Activated CD8-positive, alpha-beta memory T cell treated with anti-CD3 and anti-CD28 coated beads, Interleukin-2, amount 50 U/mL, for 1 hour (primary cell): ENCODE results near the gene SLC5A4.

Experiments used
- DNase-seq: peaks from one replicate; pipeline ENCODE4 v3.0.0-alpha.2; 2020; ENCODE audit errors: extremely low read depth

Gene SLC5A4

GRCh38 chr22:32232191-32232830 is 22.8 kb downstream of the SLC5A4 start:
- no peak for DNase-seq

DNA sequence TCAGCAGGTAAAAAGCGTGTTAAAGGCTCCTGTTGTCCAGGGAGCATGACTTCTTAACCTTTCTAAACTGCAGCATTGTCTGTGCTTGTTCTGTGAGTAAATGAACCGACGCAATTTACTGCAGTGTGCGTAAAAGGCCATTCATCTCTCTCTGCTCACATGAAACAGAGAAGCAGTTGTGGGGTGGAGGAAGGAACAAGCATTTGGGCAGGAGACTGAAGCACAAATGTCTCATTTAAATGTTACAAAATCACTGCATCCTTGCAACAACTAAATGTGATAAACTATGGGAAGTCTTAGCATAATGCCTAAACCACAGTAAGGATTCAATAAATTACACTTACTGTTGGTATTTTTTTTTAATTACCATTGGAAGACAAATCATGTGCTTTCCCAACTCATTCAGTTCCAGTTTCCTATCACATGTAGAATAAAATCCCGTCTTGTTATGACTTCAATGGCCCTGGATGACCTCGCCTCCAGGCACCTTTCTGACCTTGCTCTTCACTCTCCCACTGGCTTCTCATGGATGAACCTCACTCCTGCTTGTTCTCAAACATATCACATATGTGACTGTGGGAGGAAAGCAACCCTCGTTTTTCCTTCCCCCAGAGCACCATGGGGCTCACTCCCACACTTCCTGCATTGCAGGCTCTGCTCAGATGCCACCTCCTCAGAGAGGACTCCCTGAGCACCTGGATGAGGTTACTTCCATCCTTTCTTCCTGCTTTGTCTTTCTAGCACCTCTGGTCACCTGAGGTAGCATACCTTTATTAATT is 28.6 kb downstream of the SLC5A4 start:
- DNase-seq = no peak

- no peak for DNase-seq
Observed at GRCh38 chr22:32222991-32223390, 32.2 kb downstream of the SLC5A4 start.

GRCh38 chr22:32219026-32219425 is 36.1 kb downstream of the SLC5A4 start:
- no peak for DNase-seq

DNA sequence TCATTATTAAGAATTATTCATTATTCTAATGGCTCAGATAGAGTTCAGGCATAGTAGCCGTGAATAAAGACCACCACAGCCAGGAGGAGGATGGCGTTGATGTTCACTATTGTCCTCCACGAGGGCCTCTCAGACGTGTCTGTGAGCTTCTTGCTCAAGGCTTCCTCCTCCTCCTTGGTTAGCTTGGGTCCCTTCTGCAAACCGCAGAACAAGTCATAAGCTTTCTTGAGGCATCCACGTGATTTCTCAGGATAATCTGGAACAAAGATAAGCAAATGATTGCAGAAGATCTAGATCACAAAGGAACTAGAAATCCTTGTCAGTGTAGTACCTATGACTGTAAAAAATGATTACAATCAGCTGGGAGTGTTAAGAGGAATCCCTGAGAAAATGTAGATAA is 36.7 kb downstream of the SLC5A4 start:
- no peak for DNase-seq

GRCh38 chr22:32217465-32217864 is 37.7 kb downstream of the SLC5A4 start:
- DNase-seq = no peak

GRCh38 chr22:32216911-32217310 is 38.2 kb downstream of the SLC5A4 start:
- no peak for DNase-seq

DNA sequence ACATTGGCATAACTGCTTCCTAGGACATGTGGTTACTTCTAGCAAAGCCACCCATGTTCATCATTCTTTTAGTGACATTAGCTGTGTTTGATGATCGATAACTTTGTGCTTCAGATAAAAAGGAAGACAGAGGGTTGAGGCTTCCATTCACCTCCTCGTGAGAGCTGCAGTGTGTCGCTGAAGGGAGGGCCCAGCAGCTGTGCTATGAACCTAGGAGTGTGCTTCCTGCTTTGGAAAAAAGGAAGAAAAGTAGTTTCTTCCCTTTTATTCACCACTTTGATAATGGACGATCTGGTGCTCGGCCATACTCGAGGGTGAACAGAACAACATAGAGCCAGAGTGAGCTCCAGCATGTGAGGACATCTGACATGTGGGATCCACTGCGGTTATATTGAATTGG is 44.1 kb downstream of the SLC5A4 start:
- no peak for DNase-seq

DNA sequence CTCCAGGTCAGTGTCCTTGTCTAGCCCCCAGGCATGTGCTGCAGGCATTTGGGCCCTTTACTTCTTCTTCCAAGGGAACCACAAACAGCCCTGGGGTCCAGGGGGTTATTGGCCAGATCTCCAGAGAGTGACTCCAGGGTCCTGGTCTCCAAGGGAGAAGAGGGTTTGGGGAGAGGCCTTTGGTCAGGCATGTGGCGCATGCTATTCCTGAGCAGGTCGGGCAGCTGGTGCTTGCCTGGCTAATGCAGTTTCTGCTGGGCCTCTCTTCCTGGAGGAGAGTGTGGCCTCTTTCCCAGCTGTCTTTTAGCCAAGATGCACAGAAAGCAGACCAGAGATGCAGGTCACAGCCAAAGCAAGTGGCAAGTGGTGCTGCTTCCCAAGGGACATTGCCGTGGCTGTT is 46.5 kb downstream of the SLC5A4 start:
- DNase-seq = no peak

DNA sequence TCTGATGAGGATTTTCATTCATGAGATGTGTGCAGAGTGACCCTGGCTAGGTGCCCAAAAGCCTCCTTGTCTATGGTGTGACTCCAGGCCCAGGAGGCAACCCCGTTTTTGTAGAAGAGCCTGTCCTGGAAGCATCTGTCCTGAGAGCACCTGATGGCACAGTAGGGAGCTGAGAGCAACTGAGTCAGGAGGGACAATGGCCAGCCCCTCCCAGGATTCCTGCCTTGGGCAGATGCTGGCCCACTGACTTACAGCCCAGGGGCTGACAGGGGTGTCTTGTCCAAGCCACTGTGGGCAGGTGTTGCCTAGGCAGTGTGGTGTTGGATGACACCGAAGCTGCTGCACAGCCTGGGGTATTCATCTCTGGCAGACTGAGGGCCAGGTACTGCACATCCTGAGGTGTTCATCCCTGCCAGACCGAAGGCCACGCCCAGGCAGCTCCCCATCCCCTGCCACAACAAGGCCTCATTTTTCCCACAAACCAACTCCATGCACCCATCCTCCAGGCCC is 47.1 kb downstream of the SLC5A4 start:
- no peak for DNase-seq

DNA sequence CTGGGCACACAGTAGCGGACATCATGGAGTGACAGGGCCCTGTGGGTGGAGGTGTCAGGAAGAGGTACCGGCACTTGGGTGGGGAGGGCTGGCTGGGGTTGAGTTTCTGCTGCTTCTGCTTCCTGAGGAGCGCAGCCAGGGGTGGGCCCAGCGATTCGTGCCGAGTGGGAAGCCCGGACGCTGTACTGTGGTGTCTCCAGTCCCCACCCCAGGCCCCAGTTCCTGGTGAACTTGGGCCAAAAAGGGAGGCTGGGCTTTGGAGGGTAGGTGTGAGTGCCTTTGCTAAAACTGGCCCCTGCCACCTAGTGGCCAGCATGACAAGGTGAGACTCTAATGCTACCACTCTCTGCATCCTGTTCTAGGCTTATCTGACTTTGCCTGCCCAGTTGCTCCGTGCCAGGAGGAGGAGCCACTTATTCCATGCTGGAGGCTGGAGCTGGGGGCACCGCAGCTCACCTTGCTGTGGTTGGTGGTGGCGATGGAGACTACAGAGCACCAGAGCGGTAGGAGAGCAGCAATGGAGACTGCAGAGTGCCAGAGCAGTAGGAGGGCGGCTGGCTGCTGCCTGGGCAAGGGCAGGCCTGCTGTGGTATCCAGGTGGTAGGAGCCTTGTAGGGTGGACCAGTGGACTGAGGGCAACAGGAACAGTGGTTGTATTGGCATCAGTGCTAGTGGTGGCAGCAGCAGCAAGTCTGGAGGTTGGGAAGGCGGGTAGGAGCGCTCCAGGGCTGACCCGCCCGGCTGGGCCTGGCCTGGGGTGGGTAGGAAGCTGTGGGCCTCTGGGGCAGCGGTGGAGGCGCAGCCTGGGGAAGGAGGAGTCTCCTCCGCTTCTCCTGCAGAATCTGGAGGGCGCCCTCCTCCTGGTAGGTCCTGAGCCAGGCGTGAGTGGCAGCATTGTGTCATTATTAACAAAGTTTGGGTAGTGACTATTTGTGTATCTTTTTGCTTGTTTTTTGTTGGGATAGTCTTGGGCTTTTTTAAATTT is 48.1 kb downstream of the SLC5A4 start:
- DNase-seq = no peak

DNA sequence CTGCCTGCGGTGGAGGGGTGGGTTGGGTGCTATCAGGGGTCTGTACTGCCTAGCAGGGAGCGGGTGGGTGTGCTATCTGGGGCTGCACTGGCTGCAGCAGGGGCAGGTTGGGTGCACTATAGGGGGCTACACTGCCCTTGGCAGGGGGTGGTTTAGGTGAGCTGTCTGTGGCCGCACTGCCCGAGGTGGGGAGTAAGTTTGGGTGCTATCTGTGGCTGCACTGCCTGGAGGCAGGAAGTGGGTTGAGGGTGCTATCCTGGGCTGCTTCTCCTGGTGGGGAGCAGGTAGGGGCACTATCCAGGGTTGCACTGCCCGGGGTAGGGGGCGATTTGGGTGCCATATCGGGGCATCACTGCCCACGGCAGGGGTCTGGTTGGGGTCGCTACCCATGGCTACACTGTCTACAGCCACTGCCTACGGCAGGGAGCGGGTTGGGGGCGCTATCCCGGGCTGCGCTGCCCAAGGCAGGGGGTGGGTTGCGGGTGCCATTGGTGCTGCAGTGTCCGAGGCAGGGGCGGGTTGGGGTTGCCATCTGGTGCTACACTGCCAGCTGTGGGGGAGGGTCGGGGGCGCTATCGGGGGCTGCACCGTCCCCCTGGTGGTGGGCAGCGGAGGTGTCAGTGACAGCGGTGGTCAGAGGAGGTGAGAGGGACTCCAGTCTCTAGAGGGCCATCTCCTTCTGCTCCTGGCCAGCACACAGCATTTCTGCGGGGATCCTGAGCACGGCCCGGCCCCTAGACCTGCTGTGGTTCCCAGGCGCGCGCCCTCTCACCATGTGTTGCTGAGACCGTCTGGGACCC is 49.0 kb downstream of the SLC5A4 start:
- DNase-seq = no peak

DNA sequence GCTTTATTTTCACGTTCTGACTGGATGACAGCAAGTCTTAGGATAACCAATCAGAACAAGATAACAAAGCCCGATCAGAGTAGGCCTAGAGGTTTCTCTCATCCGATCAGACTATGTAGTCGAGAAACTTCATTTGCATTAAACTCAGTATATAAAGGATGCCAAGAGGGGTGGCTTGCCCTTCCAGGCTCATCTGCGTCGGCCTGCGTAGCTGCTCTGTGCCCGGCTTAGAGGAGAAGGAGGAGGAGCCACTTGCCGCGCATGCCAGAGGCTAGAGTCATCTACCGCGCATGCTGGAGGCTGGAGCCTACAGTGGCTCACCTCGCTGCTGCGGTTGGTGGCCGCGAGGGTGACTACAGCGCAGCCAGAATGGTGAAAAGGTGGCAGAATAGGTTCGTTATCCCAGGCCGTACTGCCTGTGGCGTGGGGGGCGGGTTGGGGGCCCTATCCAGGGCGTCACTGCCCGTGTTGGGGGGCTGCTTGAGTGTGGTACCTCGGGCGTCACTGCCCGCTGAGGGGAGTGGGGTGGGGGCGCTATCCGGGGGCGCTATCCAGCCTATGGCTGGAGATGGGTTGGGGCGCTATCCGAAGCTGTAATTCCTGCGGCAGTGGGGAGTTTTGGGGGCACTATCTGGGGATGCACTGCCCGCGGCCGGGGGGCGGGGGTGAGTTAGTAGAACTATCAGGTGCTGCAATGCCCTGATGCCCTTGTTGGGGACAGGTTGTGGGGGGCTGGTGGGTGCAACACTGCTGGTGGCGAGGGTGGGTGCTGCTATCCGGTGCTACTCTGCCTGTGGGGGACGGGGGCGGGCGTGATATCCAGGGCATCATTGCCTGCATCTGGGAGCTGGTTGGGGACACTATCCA is 50.1 kb downstream of the SLC5A4 start, which contains the start of gene RFPL2:
Gene RFPL2, minus strand, starts transcription at position 218 of the 867 bp plus-strand sequence. CDS start 2,622 bp downstream, outside the sequence.
- DNase-seq = no peak

- DNase-seq = no peak
Observed at GRCh38 chr22:32204040-32204855, 50.9 kb downstream of the SLC5A4 start.

DNA sequence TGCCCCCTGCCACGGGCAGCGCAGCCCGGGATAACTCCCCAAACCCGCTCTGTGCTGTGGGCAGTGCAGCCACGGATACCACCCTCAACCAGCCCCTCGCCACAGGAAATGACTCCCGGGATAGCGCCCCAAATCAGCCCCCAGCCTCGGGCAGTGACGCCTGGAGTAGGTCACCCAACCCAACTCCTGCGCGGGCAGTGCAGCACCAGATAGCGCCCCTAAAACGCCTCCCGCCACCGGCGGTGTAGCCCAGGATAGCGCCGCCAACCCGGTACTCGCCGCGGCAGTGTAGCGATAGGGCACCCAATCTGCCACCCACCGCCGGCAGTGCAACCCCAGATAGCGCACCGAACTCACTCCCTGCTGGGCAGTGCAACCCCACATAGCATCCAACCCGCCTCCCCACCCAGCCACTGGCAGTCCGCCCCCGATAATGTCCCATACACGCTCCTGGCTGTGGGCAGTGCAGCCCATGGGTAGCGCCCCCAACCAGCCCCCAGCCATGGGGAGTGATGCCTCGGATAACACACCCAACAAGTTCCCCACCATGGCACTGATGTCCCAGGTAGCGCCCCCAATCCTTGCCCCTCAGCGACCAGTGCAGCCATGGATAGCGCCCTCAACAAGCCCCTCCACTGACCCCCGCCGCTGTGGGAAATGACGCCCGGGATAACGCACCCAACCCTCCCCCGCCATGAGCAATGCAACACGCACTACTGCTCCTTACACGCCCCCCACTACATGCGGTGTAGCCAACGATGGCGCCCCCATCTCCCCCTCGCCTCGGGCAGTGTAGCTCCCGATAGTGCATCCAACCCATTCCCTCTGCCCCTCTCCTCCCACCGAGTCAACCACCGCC is 51.7 kb downstream of the SLC5A4 start:
- no peak for DNase-seq

- DNase-seq = no peak
Observed at GRCh38 chr22:32202539-32203180, 52.5 kb downstream of the SLC5A4 start.

GRCh38 chr22:32202161-32202538 is 53.0 kb downstream of the SLC5A4 start:
- no peak for DNase-seq

DNA sequence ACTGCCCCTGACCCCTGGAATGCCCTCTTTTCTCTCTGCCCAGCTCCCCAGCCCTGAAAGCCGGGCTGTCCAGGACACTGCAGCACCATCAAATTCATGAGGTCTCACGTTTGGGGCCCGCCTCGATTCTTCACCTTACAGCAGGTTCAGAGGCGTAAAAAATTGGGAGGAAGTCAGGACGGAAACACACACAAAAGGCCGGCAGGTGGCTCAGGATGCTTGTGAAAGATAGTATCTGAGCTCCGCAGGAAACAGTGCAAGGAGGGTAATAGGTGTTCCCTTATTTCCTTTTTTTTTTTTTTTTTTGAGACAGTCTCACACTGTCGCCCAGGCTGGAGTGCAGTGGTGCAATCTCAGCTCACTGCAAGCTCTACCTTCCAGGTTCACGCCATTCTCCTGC is 54.4 kb downstream of the SLC5A4 start:
- DNase-seq = no peak
